Epithelial cell of esophagus (primary cell): ENCODE results near the gene CBL.

ENCODE experiments used
- DNase-seq: peaks from one replicate; pipeline ENCODE4 v3.0.0; 2010; ENCODE audit warnings: low read depth
- H3K4me3 ChIP-seq: 2 replicates; pipeline ENCODE4 v1.5.1; 2011; ENCODE audit warnings: mild to moderate bottlenecking, low read length, control low read depth
- TF ChIP-seq, protein P1 (sequence below): IDR thresholded peaks from 2 replicates; pipeline ENCODE4 v1.5.1; 2011; ENCODE audit warnings: low read depth, mild to moderate bottlenecking, low read length, control low read depth, inconsistent platforms; ENCODE audit not compliant: insufficient read depth; ENCODE audit errors: missing control alignments

CBL gene

GRCh38 chr11:119330237-119330636, 124.1 kb downstream of the CBL start:
- H3K4me3 ChIP-seq = no peak overlapping the region
- DNase-seq = no peak
- TF ChIP-seq, protein P1, sequence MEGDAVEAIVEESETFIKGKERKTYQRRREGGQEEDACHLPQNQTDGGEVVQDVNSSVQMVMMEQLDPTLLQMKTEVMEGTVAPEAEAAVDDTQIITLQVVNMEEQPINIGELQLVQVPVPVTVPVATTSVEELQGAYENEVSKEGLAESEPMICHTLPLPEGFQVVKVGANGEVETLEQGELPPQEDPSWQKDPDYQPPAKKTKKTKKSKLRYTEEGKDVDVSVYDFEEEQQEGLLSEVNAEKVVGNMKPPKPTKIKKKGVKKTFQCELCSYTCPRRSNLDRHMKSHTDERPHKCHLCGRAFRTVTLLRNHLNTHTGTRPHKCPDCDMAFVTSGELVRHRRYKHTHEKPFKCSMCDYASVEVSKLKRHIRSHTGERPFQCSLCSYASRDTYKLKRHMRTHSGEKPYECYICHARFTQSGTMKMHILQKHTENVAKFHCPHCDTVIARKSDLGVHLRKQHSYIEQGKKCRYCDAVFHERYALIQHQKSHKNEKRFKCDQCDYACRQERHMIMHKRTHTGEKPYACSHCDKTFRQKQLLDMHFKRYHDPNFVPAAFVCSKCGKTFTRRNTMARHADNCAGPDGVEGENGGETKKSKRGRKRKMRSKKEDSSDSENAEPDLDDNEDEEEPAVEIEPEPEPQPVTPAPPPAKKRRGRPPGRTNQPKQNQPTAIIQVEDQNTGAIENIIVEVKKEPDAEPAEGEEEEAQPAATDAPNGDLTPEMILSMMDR = no peak

- TF ChIP-seq, protein P1 = no peak
- no peak overlapping the region for H3K4me3 ChIP-seq
- no peak for DNase-seq
Observed at GRCh38 chr11:119332111-119332765, 126.1 kb downstream of the CBL start.

- peak; percentile 98 for DNase-seq
- peak within 1 kb of the TSS; percentile 75 for H3K4me3 ChIP-seq
- TF ChIP-seq, protein P1 = no peak
Observed at GRCh38 chr11:119334174-119334930, 128.2 kb downstream of the CBL start, which contains the start of gene RNF26. RNF26 (plus strand) TSS chr11:119334527; CDS start chr11:119335123, 596 bp downstream.

DNA sequence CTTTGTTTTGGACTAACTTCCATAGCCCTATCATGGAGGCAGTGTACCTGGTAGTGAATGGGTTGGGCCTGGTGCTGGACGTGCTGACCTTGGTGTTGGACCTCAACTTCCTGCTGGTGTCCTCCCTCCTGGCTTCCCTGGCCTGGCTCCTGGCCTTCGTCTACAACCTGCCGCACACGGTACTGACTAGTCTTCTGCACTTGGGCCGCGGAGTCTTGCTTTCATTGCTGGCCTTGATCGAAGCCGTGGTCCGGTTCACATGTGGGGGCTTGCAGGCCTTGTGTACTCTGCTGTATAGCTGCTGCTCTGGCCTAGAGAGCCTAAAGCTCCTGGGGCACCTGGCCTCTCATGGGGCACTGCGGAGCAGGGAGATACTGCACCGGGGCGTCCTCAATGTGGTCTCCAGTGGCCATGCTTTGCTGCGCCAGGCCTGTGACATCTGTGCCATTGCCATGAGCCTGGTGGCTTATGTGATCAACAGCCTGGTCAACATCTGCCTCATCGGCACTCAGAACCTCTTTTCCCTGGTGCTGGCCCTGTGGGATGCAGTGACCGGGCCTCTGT, 129.0 kb downstream of the CBL start:
- TF ChIP-seq, protein P1 = no peak
- no peak for DNase-seq
- H3K4me3 ChIP-seq = peak overlapping the region; percentile 75

DNA sequence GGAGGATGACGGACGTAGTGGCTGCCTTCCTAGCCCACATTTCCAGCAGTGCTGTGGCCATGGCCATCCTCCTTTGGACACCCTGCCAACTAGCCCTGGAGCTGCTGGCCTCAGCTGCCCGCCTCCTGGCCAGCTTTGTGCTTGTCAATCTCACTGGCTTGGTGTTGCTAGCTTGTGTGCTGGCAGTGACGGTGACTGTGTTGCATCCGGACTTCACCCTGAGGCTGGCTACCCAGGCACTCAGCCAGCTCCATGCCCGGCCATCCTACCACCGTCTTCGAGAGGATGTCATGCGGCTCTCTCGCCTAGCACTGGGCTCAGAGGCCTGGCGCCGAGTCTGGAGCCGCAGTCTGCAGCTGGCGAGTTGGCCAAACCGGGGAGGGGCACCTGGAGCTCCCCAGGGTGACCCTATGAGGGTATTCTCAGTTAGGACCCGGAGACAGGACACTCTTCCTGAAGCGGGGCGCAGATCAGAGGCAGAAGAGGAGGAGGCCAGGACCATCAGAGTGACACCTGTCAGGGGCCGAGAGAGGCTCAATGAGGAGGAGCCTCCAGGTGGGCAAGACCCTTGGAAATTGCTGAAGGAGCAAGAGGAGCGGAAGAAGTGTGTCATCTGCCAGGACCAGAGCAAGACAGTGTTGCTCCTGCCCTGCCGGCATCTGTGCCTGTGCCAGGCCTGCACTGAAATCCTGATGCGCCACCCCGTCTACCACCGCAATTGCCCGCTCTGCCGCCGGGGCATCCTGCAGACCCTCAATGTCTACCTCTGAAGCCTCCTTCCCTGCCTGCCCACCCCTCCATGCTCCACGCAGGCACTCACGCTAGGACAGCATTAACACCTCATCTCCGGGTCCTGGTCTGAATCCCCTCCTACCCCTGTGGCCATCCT, 129.8 kb downstream of the CBL start:
- TF ChIP-seq, protein P1 = no peak
- peak overlapping the region; percentile 75 for H3K4me3 ChIP-seq
- DNase-seq = no peak

DNA sequence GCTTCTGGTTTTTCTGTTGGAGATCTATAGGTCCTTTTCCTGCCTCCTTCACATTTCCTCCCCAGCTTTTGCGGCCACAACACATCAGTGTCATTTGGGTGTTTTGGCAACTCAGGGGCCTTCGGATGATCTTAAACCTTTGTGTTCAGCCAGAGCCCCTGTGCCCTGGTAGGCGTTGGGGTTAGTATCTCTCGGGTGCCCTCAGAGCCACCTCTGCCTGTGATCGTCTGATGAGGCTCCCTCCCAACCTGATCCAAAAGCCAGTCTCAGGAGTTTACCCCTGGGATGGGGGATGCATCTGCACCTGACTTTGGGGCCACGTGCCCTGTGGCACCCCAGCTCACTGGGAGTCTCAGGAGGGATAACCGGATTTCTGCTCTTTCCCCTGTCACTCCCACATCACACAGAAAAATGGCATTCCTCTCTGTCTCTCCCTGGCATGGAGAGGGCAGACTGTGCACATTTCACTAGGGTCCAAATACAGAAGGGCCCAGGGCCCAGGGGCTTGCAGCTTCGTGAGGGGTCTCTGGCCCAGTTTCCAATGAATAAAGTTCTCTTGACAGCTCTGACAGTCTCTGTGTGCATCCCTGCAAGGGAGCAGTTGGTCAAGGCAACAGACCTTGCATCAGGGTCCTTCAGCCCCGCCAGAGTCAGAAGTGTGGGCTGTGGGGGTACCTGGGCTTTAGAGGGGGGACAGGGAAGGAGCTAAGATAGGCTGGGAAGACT, 130.8 kb downstream of the CBL start:
- H3K4me3 ChIP-seq = no peak overlapping the region
- TF ChIP-seq, protein P1 = no peak
- DNase-seq = no peak
